NCI-H2107 treated with DMSO at 0.1 percent for 48 hours (cell line): ENCODE results near the gene ST6GALNAC3.
A peak's percentile ranks its signal among the peaks of the same experiment; 100 is the strongest.

Experiments used
- DNase-seq: peaks from one replicate; lab custom pipeline; 2025; ENCODE audit not compliant: unreplicated experiment; lab: John Stamatoyannopoulos, UW

Gene ST6GALNAC3

DNA sequence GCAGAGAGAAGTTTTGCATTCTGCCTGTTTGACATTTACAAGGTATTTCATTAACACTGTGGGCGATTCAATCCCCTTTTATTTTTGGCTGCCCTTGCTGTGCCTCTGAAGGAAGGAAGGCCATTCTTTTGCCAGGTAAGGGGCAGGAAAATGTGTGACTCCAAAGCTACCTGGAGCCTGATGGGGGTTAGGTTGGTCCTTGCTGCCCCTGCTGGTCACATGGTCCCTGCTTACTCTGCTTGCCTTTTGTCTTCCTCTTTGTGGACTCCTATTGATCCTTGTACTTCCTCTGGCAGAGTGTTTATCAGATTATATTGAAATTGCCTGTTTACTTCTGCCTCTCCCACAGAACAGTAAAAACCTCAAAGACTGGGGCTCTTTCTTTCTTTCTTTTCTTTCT lies 65.7 kb downstream of the ST6GALNAC3 start:
- no peak for DNase-seq

DNA sequence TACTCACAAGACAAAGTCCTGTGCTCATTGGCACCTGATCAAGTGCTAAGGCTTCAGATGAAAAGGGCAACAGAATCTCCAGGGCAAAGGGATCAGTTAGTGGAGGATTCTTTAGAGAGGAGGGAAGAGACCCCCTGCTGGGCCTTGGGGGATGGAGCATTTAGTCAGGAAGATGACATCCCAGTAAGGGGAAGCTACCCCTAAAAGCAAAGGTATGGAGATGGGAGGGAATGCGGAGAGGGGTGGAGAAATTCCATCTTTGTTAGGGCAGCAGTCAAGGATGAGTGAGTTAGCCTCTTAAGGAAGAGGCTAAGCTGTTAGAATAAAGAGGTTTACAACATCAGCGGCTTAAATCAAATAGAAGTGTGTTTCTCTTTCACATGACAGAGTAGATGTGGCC lies 67.4 kb downstream of the ST6GALNAC3 start:
- DNase-seq: no peak

DNA sequence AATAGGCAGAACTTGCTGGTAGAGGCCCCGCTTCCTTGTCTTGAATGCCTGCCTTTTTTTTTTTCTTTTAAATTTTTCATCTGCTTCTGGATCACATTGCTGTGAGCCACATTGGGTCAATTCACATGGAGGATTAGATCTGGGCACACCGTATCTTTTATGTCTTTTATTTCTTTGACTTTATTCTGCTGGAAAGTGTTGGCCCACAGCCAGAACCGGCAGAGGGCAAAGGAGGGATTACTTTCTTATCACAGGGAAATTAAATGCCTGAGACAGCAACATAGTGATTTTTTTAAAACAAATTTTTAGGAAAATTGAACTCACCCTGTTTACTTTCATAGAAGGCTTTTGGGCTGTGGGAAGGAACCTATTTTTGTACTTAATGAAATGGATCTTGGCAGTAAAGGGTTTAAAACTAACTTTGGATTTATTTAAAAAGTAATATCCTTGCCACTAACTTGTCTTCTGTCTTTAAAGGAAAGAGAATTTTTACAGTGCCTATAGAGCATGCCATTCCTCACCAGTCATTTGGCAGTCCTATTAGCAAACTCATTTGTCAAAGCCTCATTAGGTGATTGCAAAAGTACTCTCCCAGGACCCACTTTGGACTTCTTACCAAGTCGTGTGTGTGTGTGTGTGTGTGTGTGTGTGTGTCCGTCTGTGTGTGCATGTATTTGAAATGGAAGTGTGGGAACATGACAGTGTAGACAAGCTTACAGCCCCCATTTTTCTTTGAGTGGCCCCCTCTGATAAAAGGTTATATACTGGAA lies 68.4 kb downstream of the ST6GALNAC3 start:
- no peak for DNase-seq

DNA sequence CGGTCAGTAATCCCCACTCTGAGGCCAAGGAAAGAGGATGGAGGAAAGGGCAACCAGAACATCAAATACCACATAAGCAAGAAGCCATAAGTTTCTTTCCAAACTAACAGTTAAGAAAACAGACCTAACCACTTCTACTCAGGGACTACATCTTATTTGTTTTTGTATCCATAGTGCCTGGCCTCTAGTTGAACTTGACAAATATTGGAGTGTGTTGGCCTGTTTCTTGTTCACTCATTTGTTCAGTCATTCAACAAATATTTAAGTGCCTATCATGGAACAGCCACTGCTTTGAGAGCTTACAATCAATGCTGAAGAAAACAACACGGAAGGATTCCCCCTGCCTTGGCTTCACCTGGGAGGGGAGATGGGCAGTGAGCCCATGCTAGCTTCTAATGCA lies 69.7 kb downstream of the ST6GALNAC3 start:
- no peak for DNase-seq

DNA sequence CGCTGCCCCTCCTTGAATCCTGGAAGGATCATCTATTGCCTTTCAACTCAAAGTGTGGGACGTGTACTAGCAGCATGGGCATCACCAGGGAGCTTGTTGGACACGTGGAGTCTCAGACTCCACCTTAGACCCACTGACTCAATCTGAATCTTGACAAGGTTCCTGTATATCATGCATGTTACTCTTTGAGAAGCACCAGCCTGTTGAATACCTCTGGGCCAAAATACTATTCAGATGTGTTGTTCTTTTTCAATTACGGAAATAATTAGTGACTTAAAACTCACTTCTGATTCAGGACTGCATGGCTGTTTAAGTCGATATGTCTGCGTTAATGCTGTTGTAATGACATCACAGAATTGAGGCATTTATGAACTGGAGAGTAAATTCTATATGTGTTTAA lies 70.8 kb downstream of the ST6GALNAC3 start:
- DNase-seq: no peak

DNA sequence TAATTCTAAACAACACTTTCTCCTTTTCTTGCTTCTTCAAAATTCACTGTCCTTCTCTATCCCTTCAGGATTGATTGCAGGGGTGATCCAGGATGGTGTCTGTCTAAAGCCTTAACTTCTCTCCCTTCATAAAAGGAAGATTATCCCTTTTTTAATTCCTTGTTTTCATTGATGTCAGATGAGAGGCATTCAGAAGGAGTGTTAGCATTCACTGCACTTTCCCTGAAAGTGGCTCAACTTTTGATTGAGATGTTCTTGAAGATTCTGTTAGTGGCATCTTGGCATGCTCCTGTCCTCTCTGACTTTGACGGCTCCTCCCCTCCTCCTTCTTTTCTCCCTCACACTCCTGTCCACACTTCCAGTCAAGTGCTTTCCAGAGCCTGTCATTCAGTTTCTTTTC lies 71.6 kb downstream of the ST6GALNAC3 start:
- no peak for DNase-seq

DNA sequence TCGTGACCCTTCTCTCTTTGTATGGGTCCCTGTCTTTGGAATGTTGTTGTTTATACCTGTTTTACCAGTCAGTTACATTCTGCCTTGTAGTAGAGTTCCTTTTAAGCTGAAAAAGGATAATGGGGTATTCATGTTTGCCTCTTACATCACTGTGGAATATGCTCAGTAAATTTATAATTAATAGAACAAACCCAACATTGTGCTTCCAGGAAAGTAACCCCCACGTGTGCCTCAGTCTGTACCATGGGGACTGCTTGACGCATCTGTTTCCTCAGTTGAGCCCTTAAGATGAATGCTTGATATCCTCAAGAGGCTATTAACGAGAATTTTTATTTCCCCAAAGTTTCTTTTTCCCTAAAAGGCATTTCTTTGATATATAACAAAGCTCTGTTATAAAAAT lies 73.4 kb downstream of the ST6GALNAC3 start:
- DNase-seq: no peak

DNA sequence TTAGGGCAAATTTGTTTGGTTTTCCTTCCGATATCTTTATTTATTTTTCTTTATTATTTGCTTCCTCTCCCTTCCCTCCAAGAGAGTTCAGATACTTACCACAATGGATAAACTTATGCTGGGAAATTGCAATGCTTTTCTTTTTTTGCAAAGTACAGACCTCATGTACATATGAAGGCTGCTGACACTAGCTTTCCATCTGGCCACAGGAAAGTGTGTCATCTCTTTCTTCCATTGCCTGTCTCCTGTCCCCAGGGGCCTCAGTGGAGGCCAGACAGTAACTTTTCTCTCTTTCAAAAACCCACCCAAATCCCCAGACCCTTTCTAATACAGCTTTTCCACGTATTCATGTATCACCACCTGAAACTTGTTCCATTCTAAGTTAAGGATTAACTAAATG lies 73.9 kb downstream of the ST6GALNAC3 start:
- no peak for DNase-seq

DNA sequence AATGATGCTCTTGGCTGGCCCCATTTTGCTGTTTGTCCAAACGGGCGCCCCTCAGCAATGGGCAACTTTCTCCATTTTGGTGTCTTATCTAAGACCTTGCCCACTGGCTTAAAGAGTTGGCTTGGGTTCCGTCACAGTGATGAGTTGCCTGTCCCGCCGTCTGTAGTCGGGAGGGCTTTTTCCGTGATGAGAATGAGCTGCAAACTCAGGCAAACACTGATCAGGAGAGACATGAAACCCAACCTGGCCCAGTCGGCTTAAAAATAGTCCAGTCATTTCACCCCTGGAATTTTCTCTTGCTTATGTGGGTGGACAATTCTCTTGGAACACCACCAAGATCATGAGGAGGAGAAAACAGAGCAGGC lies 79.3 kb downstream of the ST6GALNAC3 start:
- no peak for DNase-seq

DNA sequence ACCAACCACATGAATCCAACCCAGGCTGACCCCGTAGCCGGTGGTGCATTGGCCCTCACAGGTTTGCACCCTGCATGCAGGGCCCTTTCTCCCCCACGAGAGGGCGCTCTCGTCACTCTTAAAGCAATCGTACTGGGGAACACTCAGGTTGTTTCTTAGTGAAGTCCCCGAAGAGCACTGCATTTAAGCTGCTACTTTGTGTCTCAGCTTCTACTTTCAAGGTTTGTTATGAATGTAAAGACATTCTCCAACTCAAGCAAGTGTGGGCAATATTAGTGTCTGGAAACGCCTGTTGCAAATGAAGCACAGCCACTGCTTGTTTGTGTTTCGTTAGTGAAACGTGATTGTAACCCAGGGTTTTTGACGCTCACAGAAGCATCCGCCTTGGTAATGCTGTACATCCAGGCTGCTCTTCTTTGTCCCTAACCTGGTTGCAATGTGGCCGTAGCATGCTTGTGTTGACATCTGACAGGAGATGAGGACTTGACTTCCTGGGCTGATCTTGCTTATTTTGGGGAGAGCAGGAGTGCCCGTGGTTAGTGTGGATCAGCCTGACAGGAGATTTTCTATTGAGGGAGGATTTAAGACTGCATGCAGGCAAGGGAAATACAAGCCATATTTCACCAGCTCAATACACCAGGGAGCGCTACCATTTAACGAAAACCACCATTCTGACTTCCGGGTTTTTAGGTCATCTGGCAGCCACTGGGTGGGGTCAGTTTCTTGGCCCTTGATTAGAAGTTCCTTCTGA lies 79.8 kb downstream of the ST6GALNAC3 start:
- DNase-seq: peak; percentile 91

DNA sequence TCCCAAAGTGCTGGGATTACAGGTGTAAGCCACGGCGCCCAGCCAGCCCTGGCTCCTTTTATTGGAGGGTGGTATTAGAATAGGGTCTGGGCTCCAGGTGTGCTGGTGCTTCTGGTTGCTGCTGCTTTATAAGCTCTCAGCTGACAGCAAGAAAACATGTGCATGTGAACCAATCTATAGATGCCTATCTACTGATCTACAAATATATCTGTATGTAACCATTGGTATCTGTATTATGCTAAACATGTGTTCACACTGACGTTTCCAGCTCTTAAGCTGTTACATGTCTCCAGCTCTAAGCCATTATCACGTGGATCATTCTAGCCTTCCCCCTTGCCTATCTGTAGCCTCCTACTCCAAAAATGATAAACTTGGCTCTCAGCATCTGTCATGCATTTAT lies 82.4 kb downstream of the ST6GALNAC3 start:
- no peak for DNase-seq

DNA sequence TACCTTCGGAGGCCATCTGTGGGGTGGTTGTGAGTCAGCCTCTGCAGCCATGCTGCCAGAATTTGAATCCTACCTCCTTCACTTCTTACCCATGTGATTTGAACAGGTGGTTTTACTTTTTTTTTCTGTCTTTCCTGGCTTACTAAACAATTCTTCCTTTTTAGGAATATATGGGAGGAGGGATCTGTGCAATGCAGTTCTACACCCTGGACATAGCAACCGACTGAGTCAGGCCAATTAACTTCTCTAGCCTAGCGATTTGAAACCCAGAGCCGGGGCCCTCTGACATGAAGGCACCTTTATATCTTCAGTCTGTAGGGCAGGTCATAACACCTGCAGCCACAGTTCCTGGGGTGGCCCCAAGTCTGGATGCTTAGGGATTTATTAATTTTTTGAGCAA lies 83.6 kb downstream of the ST6GALNAC3 start:
- DNase-seq: no peak

DNA sequence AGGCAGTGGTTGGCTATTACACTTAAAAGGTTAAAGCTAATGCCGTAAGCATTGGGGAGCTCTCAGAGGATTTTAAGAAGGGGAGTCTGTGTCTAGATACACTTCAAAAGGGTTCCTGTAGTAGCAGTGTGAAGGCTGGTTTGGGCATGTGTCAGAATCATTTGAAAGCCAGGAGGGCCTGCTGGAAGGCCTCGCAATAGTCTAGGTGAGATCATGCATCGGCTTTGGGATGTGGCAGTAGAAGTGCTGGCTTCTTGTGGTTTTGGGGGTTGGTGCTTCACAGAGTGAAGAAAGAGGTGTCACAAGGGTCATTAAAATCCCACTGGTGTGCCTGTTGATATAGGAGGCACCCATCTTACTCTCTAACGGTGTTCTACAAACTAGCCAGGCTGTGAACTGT lies 85.7 kb downstream of the ST6GALNAC3 start:
- DNase-seq: no peak

DNA sequence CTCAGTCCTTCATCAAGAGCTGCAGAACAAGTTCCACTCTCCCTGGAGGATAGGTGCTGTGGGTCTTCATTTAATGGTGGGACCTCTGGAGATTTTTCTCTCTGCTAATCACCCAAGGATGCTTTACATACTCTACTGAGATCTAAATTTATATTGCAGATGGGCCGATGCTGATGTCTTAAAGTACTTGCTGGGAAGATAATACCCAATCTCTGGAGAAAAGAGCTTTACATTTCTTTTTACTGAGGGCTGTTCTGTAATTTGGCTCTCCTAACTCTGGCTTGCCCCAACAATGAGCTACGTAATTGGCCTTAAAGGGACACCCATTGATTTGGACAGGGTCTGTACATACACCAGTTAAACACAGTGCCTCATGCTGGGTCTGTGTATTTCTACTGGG lies 86.9 kb downstream of the ST6GALNAC3 start:
- no peak for DNase-seq

DNA sequence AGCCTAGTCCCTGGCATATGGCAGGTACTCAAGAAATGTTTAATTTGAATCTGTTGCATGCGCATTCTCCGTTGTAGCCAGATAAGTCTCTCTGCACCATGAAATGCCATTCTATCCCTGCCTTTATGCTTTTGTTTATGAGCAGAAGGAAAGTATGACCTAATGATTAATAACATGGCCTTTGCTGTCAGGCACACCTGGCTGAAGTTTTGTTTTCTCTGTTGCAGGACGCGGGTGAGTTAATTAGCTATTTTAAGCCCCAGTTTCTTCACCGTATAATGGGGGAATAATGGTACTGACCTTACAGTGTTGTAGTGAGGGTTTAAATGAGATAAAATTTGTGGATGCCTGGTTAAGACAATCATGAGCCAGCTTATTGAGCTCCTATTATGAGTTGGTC lies 87.7 kb downstream of the ST6GALNAC3 start:
- DNase-seq: no peak

DNA sequence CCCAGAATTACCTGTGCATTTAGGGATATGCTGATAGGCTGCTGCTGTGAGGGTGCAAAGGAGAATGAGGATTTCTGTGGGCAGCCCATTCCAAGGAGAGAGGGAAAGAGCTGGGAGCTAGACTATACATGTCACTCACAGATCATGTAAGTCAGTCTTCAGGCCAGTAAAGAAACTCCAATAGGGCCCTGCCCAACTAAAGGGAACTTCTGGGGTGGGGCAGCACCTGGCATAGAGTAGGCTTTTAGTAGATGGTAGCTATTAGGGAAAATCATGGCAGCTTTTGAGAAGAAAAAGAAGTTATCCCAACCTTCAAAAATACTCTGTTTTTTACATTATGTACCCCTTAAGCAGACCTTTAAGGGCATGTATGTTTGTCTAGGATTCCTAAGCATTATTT lies 89.6 kb downstream of the ST6GALNAC3 start:
- no peak for DNase-seq

DNA sequence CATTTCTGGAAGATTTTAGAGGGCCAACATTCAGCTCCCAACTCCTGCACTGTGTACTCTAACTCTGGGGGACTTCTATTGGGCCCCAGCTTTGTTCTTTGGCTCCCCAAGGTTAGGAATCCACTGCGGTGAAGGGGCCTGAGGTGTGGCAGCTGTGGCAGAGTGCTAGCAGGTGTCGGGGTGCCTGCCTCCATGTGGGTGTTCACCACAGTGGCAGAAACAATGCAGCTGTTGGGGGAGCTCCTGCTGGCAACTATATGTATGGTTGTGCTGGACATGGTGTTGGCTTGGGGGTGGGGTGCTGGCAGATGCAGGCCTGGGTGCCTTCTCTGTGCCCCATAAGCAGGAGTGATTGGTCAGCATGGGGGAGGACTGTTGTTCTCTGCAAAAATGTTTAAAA lies 95.5 kb downstream of the ST6GALNAC3 start:
- DNase-seq: no peak

DNA sequence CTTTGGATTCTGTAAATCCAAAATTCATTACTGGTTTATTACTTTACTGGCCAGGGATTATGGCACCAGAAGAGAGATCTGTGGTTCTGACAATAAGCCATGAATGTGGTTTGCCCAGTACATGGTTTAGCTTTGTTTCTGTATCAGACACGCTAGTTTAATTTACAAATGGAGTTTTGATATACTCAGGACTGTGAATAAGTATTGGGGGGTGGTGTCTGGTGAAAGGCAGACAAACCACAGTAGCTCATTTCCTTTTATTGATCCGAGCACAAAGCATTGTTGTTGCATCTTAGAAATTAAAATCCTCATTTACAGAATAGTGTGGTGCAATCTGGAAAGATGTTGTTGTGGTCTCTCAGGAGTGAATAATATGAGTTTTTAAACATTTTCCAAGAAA lies 96.0 kb downstream of the ST6GALNAC3 start:
- DNase-seq: no peak

DNA sequence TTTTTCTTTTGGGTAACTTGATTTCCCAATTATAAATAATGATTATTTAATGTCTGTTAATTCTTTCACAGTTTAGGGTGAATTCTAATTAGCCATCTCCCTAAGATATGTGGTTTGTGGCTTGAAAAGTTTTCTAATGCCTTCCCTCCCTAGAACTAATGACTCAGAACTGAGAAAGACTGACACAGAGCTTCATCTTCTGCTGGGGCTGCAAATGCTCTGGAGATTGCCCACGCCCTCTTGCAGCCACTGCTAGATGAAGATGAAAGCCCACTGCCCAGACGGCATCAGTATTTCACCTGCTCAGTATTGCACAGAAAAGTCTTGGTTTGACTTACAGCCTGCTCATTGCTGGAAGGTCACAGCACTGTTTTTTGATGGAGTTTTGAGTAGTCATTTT lies 101.5 kb downstream of the ST6GALNAC3 start:
- no peak for DNase-seq

DNA sequence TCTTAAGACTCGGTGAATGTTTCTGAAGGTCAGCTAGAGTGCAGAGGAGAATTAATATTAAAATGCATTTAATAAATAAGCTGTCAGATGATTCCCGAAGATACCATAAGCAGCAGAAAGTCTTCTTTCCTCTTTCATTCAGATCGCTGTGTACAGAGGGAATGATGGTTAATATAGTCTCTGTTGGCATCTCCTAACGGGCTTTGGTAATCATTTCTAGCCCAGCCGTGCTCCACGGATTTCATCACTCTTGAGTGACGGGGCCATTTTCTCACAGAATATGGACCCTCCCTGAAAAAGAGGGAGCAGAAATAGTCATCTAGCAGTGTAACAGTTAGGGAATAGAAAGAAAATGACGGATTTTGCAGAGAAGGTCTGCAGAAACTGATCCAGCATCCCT lies 103.1 kb downstream of the ST6GALNAC3 start:
- no peak for DNase-seq

DNA sequence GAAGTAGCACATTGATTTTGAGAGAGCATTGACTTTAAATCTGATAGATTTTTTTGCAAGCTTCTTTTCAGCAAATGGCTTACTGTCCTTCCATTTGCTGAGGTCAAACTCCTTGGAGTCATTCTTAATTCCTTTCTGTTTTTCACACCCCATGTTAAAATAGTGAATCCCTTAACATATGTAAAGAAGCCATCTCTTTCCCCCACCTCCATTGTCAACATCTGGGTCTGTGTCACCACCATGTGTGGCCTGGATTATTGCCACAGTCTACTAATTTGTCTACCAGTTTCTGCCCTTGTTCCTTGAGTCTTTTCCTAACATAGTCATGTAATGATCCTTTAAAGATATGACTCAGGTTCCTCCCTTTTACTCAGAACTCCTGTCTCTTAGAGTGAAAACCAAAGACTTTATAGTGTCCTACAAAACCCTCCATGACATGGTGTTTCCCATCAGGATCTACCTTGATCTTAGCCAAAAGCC lies 104.7 kb downstream of the ST6GALNAC3 start:
- DNase-seq: no peak

DNA sequence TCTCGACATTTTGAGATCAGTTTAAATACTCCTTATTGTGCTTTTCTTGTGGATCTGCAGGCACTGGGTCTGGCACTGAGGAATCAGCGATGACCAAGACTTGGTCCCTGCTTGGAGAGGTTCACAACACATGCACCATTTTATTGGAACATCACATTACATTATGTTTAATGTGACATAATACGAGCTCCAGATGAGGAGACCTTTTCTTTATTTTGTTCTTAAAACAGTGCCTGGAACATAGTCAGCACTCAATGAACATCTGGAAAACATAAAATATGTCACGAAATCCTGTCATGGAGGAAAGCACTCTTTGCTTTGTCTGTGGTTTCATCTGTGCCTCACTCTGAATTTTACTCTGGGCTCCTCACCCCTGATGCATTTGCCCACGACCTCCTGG lies 110.7 kb downstream of the ST6GALNAC3 start:
- DNase-seq: no peak
